HG03095 (cell line): Measurements from ENCODE around the gene CGN.

Experiments used
- ATAC-seq: cut with Tn5 transposase; IDR thresholded peaks from one replicate; pipeline ENCODE4 v1.9.1; 2021; ENCODE audit warnings: moderate library complexity; ENCODE audit not compliant: unreplicated experiment

The CGN gene, protein sequence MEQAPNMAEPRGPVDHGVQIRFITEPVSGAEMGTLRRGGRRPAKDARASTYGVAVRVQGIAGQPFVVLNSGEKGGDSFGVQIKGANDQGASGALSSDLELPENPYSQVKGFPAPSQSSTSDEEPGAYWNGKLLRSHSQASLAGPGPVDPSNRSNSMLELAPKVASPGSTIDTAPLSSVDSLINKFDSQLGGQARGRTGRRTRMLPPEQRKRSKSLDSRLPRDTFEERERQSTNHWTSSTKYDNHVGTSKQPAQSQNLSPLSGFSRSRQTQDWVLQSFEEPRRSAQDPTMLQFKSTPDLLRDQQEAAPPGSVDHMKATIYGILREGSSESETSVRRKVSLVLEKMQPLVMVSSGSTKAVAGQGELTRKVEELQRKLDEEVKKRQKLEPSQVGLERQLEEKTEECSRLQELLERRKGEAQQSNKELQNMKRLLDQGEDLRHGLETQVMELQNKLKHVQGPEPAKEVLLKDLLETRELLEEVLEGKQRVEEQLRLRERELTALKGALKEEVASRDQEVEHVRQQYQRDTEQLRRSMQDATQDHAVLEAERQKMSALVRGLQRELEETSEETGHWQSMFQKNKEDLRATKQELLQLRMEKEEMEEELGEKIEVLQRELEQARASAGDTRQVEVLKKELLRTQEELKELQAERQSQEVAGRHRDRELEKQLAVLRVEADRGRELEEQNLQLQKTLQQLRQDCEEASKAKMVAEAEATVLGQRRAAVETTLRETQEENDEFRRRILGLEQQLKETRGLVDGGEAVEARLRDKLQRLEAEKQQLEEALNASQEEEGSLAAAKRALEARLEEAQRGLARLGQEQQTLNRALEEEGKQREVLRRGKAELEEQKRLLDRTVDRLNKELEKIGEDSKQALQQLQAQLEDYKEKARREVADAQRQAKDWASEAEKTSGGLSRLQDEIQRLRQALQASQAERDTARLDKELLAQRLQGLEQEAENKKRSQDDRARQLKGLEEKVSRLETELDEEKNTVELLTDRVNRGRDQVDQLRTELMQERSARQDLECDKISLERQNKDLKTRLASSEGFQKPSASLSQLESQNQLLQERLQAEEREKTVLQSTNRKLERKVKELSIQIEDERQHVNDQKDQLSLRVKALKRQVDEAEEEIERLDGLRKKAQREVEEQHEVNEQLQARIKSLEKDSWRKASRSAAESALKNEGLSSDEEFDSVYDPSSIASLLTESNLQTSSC

GRCh38 chr1:151510957-151511635, at the start of gene CGN:
CGN (plus strand) TSS chr1:151511387; CDS start chr1:151518520, 7,133 bp downstream.
- peak; percentile 76 for ATAC-seq

DNA sequence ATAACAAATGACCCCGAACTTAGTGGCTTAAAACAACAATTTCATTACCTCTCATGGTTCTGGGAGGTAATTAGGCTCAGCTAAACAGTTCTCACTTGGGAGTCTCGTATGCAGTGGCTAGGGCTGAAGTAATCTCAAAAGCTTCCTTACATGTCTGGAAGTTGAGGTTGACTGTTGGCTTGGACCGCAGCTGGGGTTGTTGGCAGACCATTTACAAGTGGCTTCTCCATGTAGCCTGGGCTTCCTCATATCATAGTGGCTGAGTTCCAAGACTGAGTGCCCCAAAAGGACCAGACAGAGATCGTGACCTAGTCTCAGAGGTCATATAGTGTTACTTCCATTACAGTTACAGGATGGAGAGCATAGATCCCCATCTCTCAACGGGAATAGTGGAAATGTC, 49.5 kb upstream of the CGN start:
- ATAC-seq, result no peak

- ATAC-seq, result no peak
Measured at GRCh38 chr1:151465026-151465425, 46.2 kb upstream of the CGN start.

GRCh38 chr1:151472856-151473731, 38.1 kb upstream of the CGN start:
- ATAC-seq, result no peak

DNA sequence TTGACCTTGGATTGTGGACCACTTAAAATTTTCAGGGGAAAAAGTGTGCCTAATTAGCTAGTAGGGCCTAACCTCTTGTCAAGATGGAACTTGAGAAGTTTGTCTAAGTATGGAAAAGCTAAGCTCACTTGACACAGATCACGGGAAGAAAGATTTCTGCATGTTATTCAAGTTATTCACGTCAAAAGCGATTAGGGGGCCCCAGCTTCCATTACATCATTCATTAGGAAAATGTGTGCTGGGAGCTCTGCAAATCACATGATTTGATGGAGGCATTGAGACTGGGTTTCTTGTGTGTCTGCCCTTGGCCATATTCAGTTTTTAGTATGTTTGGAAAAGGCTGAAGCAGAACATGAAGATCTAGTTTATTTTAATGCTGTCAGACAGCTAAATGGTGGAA, 36.4 kb upstream of the CGN start:
- ATAC-seq, result no peak

- ATAC-seq, result peak; percentile 87
Measured at GRCh38 chr1:151475175-151475574, 36.0 kb upstream of the CGN start.

- no peak for ATAC-seq
Measured at GRCh38 chr1:151476083-151476482, 35.1 kb upstream of the CGN start.

- no peak for ATAC-seq
Measured at GRCh38 chr1:151477066-151477465, 34.1 kb upstream of the CGN start.

- no peak for ATAC-seq
Measured at GRCh38 chr1:151478140-151478812, 32.9 kb upstream of the CGN start.

GRCh38 chr1:151478923-151479322, 32.3 kb upstream of the CGN start:
- no peak for ATAC-seq

- ATAC-seq, result no peak
Measured at GRCh38 chr1:151479462-151479861, 31.7 kb upstream of the CGN start.

DNA sequence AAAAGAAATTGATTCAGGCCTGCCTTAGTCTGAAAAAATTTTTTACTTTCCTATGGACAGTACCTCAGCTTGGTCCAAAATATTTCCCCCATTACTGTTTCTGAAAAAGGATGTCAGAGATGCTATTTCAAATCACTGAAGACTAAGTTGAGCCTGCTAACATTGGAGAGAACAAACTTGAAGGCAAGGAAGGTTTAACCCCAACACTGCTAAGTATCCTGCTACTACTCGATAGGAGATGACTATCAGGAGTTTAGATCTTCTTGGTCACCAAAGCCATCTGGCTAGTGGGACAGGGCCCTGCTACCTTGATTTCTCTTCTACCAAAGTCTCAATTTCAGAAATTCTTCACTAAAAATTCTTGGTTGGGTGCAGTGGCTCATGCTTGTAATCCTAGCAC, 29.2 kb upstream of the CGN start:
- ATAC-seq, result no peak

- ATAC-seq, result no peak
Measured at GRCh38 chr1:151485685-151486255, 25.4 kb upstream of the CGN start.

DNA sequence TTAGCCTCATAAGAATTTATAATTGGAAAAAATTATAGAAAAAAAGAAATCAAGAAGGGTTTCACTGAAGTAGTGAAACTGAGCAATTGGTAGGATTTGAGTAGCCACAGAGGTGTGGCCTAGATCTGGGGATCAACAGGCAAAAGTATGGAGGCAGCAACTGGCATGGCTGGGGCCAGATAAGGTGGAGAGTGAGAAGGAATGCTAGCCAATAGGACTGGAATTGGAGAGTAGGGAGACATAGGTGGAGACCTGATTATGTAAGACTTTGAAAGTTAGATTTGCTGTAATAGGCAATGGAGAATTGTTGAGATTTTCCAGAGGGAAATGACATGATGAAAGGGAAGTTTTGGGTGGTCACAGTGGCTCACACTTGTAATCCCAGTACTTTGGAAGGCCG, 24.6 kb upstream of the CGN start:
- no peak for ATAC-seq

DNA sequence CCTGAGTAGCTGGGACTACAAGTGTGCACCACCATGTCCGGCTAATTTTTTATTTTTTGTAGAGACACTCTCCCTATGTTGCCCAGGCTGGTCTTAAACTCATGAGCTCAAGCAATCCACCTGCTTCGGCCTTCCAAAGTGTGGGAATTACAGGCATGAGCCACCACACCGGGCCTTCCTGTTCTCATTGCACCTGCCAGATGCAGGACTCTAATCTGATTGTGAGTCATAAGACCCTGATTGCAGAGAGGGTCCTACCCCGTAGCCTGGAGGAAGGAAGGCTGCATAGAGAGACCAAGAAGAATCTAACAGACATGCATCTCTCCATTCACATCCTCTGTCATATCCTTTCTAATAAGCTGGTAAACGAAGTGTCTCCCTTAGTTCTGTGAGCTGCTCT, 19.5 kb upstream of the CGN start:
- no peak for ATAC-seq

- ATAC-seq, result no peak
Measured at GRCh38 chr1:151492120-151492519, 19.1 kb upstream of the CGN start.

- no peak for ATAC-seq
Measured at GRCh38 chr1:151493042-151493441, 18.1 kb upstream of the CGN start.

DNA sequence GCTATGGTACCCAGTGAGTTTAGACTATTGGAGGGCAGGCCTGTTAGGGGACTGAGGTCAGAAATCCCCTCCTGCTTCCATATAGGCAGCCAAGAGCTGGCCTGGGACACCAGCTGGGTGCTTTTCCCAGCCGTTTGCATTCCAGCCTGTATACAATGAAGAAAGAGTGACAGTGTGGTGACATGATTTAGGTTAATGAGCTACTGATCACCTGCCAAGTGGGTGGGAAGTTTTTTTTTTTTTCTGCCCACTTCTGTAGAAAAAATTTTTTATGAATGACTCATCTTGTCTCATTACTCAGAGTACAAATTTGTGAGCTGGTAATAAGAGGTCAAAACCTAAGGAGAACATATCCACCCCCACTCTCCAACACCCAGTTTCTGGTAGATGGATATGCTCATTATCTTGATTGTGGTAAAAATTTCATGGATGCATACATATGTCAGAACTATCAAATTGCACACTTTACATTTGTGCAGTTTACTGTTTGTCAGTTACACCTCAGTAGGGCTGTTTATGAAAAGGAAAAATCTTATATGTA, 16.4 kb upstream of the CGN start:
- ATAC-seq, result no peak

DNA sequence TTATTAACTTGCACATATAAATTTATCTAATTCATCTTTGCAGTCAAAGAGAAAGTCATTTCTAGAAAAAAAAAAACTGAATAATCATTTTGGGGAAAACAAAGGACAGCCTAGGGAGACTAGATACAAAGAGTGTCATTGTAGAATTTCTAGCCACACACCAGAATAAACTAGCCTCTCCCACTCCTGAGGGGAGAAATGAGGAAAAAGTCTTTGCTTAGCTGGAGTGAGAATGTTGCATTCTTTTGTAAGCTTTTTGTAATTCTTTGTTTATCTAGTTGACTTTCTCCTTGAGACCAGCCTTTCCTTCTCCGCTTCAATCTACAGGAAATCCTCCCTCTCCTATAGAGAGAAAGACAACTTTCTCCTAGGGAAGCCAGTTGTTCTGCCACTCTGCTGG, 15.9 kb upstream of the CGN start:
- ATAC-seq, result no peak
